Central memory CD8-positive, alpha-beta T cell (primary cell): ENCODE results near the gene EGLN2.
A peak's percentile ranks its signal among the peaks of the same experiment; 100 is the strongest.
"Not testable (repeated sequence)": the region's sequence is repeated elsewhere in the genome, so short reads cannot be mapped to it uniquely, and the experiment has no call there.

ENCODE experiments used
- ATAC-seq: fragments of 150-1000 bp; cut with Tn5 transposase; replicated peaks from 2 replicates; pipeline ENCODE4 v1.10.0; 2022; ENCODE audit warnings: mild to moderate bottlenecking, moderate FRiP score, moderate number of reproducible peaks; ENCODE audit not compliant: poor library complexity, severe bottlenecking; ENCODE audit errors: extremely low read depth
- DNase-seq, 2 donors: peaks; one replicate each; pipeline ENCODE4 v3.0.0; 2021; ENCODE audit warnings: low spot score in 2 of 2
- H3K27ac Mint-ChIP-seq: one replicate; pipeline ENCODE4 v1.8.0; 2022; ENCODE audit warnings: low read depth, mild to moderate bottlenecking, moderate library complexity, mixed read lengths
- H3K27me3 Mint-ChIP-seq: one replicate; pipeline ENCODE4 v1.8.0; 2022; ENCODE audit warnings: mixed read lengths
- H3K36me3 Mint-ChIP-seq: one replicate; pipeline ENCODE4 v1.8.0; 2022; ENCODE audit warnings: mild to moderate bottlenecking, moderate library complexity, mixed read lengths; ENCODE audit not compliant: insufficient read depth
- H3K4me1 Mint-ChIP-seq: one replicate; pipeline ENCODE4 v1.8.0; 2022; ENCODE audit warnings: mixed read lengths
- H3K4me3 Mint-ChIP-seq: one replicate; pipeline ENCODE4 v1.8.0; 2022; ENCODE audit warnings: mild to moderate bottlenecking, moderate library complexity, mixed read lengths
- H3K9me3 Mint-ChIP-seq: one replicate; pipeline ENCODE4 v1.8.0; 2022; ENCODE audit warnings: mixed read lengths

The EGLN2 gene

GRCh38 chr19:40822161-40822560 lies 23.2 kb downstream of the EGLN2 start:
- Mint-ChIP-seq H3K4me1 (peaks cover 60% of the 10 kb centered on the region), H3K27ac (peak overlapping the region; percentile 38), H3K36me3 (peaks cover 14% of the 10 kb centered on the region), H3K27me3 (no peaks in the 10 kb centered on the region), H3K9me3 (no peaks in the 10 kb centered on the region), H3K4me3 (no peak overlapping the region)
- peak in 1 of 2 donors; percentile 7 for DNase-seq
- no peak for ATAC-seq

- Mint-ChIP-seq H3K36me3 (peaks cover 14% of the 10 kb centered on the region), H3K27ac (peak overlapping the region; percentile 96), H3K4me1 (peaks cover 61% of the 10 kb centered on the region)
- ATAC-seq, H3K4me3 Mint-ChIP-seq, DNase-seq, H3K27me3 Mint-ChIP-seq, H3K9me3 Mint-ChIP-seq: not testable (repeated sequence)
Measured at GRCh38 chr19:40822704-40823553, 23.9 kb downstream of the EGLN2 start.

- DNase-seq, H3K4me3 Mint-ChIP-seq, H3K9me3 Mint-ChIP-seq, ATAC-seq, H3K27me3 Mint-ChIP-seq: not testable (repeated sequence)
- Mint-ChIP-seq H3K4me1 (peaks cover 47% of the 10 kb centered on the region), H3K36me3 (peaks cover 12% of the 10 kb centered on the region), H3K27ac (peak overlapping the region; percentile 94)
Measured at GRCh38 chr19:40824916-40825315, 25.9 kb downstream of the EGLN2 start.

DNA sequence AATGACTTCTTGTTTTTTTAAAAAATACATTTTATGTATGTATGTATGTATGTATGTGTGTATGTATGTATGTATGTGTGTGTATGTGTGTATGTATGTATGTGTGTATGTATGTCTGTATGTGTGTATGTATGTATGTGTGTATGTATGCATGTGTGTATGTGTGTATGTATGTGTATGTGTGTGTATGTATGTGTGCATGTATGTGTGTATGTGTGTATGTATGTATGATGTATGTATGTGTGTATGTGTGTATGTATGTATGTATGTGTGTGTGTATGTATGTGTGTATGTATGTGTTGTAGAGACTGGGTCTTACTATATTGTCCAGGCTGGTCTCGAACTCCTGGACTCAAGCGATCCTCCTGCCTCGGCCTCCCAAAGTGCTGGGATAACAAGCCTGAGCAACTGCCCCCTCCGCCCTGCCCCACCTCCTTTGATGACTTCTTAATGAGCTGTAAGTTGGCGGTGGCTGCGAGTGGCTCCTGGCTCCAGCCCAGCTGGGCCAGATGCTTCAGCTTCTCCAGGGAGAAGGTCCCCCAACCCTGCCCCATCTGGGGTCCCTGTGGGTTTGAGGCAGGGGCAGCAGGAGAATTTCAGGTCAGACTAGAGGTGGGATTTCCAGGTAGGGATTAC lies 26.6 kb downstream of the EGLN2 start:
- Mint-ChIP-seq H3K4me3 (peak overlapping the region; percentile 14), H3K36me3 (peaks cover 12% of the 10 kb centered on the region), H3K27ac (peak overlapping the region; percentile 94), H3K4me1 (peaks cover 47% of the 10 kb centered on the region)
- ATAC-seq, DNase-seq, H3K27me3 Mint-ChIP-seq, H3K9me3 Mint-ChIP-seq: not testable (repeated sequence)

DNA sequence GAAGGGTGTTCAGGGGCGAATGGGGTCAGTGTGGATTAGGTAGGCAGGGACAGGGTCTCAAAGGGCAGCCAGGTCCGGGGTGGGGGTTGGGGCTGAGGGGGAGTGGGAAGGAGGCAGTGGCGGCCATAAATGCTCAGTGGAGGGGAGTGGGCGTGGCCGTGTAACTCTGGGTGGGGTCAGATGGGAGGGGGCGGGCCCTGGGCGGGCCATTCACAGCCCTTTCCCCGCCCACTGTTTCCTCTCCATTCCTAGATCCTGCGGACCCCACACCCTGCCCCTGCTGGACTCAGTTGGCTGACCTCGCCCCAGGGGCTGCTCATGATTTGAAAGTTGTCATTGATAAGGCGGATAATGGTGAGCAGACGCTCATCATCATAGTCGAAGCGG lies 27.3 kb downstream of the EGLN2 start:
- Mint-ChIP-seq H3K36me3 (peaks cover 12% of the 10 kb centered on the region), H3K27ac (peak overlapping the region; percentile 94), H3K4me1 (peaks cover 47% of the 10 kb centered on the region), H3K4me3 (peak overlapping the region; percentile 52)
- DNase-seq, H3K9me3 Mint-ChIP-seq, ATAC-seq, H3K27me3 Mint-ChIP-seq: not testable (repeated sequence)

DNA sequence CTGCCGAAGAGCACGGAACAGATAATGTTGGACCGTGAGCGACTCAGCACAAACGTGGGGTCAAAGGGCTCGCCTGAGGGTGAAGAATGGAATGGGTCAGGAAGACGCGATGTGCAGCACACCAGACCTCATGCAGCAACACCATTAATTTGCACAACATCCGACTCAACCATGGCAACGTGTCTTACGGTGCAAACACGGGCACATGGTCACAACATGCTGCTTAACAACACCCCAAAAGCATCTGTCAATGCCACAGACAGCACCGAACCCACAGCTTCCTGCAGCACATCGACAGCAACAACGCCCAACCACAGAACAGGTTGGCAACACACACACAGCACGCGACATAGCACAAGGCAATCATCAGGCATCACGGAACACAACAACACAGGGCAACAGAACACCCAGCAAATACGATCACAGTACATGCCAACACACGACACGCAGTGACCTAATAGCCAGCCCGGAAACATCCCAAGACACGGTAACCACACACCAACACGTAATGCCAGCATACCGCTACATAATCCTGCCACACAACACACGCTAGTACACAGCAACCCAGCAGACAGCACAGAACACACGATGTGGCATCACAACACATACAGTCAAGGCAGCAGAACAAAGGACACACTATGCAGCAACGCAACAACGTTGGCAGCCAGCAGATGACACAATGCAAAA lies 27.9 kb downstream of the EGLN2 start:
- peak; percentile 43 to 85 for DNase-seq
- H3K27me3 Mint-ChIP-seq, H3K9me3 Mint-ChIP-seq: not testable (repeated sequence)
- Mint-ChIP-seq H3K27ac (peak overlapping the region; percentile 94), H3K36me3 (peaks cover 12% of the 10 kb centered on the region), H3K4me3 (peak overlapping the region; percentile 52), H3K4me1 (peaks cover 47% of the 10 kb centered on the region)
- ATAC-seq = peak; percentile 95

DNA sequence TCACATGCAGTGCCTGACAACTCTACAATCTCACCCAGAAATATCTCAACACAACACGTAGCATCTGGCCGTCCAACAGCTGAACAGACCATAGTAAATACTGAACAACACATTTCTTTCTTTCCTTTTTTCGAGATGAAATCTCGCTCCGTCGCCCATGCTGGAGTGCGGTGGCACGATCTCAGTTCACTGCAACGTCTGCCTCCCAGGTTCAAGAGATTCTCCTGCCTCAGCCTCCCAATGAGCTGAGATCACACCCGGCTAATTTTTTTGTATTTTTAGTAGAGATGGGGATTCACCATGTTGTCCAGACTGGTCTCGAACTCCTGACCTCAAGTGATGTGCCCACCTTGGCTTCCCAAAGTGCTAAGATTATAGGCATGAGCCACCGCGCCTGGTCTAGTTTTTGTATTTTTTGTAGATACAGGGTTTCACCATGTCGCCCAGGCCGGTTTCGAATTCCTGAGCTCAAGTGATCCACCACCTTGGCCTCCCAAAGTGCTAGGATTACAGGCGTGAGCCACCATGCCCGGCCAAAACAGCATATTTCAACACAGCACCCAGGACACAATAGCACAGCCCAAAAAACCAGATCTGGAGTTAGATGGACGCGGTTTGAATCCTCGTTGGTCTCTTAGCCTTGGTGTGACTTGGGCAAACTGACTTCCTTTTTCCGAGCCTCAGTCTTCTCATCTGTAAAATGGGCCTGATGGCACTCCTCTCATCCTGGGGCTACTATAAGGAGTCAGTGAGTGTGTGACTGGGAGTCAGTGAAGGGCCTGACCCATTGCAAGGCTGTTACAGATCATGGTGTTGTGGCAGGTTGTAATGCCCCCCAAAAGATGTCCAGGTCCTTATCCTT lies 28.6 kb downstream of the EGLN2 start:
- DNase-seq (no peak), ATAC-seq (no peak)
- H3K27ac Mint-ChIP-seq = peak overlapping the region; percentile 94
- peaks cover 12% of the 10 kb centered on the region for H3K36me3 Mint-ChIP-seq
- peaks cover 49% of the 10 kb centered on the region for H3K4me1 Mint-ChIP-seq
- peak overlapping the region; percentile 52 for H3K4me3 Mint-ChIP-seq
- H3K9me3 Mint-ChIP-seq = no peaks in the 10 kb centered on the region
- H3K27me3 Mint-ChIP-seq = no peaks in the 10 kb centered on the region

- DNase-seq (no peak), ATAC-seq (no peak)
- H3K27ac Mint-ChIP-seq = peak overlapping the region; percentile 94
- peaks cover 40% of the 10 kb centered on the region for H3K4me1 Mint-ChIP-seq
- no peaks in the 10 kb centered on the region for H3K27me3 Mint-ChIP-seq
- H3K36me3 Mint-ChIP-seq = peaks cover 11% of the 10 kb centered on the region
- H3K9me3 Mint-ChIP-seq = no peaks in the 10 kb centered on the region
- no peak overlapping the region for H3K4me3 Mint-ChIP-seq
Measured at GRCh38 chr19:40829205-40829604, 30.2 kb downstream of the EGLN2 start.

- not testable (repeated sequence) for H3K27ac Mint-ChIP-seq, DNase-seq, H3K4me3 Mint-ChIP-seq, ATAC-seq, H3K36me3 Mint-ChIP-seq, H3K27me3 Mint-ChIP-seq, H3K9me3 Mint-ChIP-seq
- H3K4me1 Mint-ChIP-seq = peaks cover 30% of the 10 kb centered on the region
Measured at GRCh38 chr19:40830741-40831140, 31.8 kb downstream of the EGLN2 start.

GRCh38 chr19:40831502-40832430 lies 32.8 kb downstream of the EGLN2 start:
- no peak for DNase-seq

GRCh38 chr19:40832431-40832790 lies 33.4 kb downstream of the EGLN2 start:
- H3K36me3 Mint-ChIP-seq, H3K27ac Mint-ChIP-seq, DNase-seq, H3K4me3 Mint-ChIP-seq, H3K9me3 Mint-ChIP-seq, ATAC-seq, H3K27me3 Mint-ChIP-seq: not testable (repeated sequence)
- peaks cover 14% of the 10 kb centered on the region for H3K4me1 Mint-ChIP-seq

More at GRCh38 chr19:40831502-40832430, 32.8 kb downstream of the EGLN2 start:
- Mint-ChIP-seq H3K27ac (no peak overlapping the region), H3K9me3 (no peaks in the 10 kb centered on the region), H3K27me3 (no peaks in the 10 kb centered on the region), H3K36me3 (peaks cover 5% of the 10 kb centered on the region), H3K4me1 (peaks cover 20% of the 10 kb centered on the region), H3K4me3 (no peak overlapping the region)
- ATAC-seq = no peak
